ENCODE results near the gene FECH. TPM values are rescaled to one million over a fixed set of nuclear protein-coding genes. Genes with fewer than 3 reads are reported as not detected.
A peak's percentile ranks its signal among the peaks of the same experiment; 100 is the strongest.

Gene FECH, protein sequence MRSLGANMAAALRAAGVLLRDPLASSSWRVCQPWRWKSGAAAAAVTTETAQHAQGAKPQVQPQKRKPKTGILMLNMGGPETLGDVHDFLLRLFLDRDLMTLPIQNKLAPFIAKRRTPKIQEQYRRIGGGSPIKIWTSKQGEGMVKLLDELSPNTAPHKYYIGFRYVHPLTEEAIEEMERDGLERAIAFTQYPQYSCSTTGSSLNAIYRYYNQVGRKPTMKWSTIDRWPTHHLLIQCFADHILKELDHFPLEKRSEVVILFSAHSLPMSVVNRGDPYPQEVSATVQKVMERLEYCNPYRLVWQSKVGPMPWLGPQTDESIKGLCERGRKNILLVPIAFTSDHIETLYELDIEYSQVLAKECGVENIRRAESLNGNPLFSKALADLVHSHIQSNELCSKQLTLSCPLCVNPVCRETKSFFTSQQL
- total RNA-seq, result 10 to 100 TPM; 19.3 to 25.0 (median 21.9) TPM

DNA sequence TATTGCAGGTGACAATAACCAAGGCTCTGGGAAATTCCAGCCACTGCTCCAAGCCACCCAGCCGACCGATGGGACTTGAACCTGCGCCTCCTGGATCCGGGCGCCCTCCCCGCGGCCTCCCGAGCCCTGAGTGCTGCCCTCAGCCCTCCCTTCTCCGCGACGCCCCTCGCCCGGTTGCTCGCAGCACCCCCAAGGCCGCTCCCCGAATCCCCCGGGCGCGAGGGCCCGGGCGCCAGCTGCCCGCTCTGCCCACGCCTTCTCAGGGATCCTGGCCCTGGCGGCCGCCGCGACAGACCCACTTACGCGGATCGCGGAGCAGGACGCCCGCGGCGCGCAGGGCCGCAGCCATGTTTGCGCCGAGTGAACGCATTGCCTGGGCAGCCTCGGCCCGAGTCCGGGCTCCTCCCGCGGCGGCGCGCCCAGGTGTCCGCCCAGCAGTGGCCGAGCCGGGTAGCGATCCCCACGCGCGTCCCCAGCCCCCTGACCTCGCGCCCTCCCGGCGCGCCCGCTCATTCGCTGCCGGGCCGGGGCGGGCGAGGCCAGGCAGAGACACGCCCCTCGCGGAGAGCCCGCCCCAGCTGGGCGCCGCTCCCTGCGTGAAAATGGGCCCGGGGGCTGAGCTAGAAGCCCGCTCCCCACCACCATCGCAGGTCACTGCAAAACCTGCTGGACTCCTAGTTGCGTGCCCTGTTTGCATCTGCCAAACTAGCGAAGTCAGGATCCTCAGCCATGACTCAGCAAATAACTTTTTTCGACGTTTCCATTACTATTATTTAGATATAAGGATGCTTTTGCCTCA lies at the start of gene FECH:
FECH (minus strand) TSS at position 452 of the 799 bp plus-strand sequence; CDS start at position 370, 82 bp downstream.
- peaks cover 0 to 11% (median 4%) of the 10 kb centered on the region in 4 donors for H3K4me1 ChIP-seq
- no peaks in the 10 kb centered on the region for H3K9me3 ChIP-seq
- H3K4me3 ChIP-seq, result peak within 1 kb of the TSS; percentile 70 to 97 (median 82)
- TF ChIP-seq, protein P1, sequence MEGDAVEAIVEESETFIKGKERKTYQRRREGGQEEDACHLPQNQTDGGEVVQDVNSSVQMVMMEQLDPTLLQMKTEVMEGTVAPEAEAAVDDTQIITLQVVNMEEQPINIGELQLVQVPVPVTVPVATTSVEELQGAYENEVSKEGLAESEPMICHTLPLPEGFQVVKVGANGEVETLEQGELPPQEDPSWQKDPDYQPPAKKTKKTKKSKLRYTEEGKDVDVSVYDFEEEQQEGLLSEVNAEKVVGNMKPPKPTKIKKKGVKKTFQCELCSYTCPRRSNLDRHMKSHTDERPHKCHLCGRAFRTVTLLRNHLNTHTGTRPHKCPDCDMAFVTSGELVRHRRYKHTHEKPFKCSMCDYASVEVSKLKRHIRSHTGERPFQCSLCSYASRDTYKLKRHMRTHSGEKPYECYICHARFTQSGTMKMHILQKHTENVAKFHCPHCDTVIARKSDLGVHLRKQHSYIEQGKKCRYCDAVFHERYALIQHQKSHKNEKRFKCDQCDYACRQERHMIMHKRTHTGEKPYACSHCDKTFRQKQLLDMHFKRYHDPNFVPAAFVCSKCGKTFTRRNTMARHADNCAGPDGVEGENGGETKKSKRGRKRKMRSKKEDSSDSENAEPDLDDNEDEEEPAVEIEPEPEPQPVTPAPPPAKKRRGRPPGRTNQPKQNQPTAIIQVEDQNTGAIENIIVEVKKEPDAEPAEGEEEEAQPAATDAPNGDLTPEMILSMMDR (IDR thresholded peaks at IDR 0.05), result peak in 2 of 6 experiments; percentile 22 to 38
- peak; percentile 72 to 74 for TF ChIP-seq POLR2A (IDR thresholded peaks at IDR 0.05)
- no peaks in the 10 kb centered on the region for H3K27me3 ChIP-seq
- H3K27ac ChIP-seq, result peak within 1 kb of the TSS; percentile 66 to 90 (median 78)
- H3K36me3 ChIP-seq, result no peaks in the 10 kb centered on the region
- DNase-seq, result peak; percentile 70 to 90 (median 88)

DNA sequence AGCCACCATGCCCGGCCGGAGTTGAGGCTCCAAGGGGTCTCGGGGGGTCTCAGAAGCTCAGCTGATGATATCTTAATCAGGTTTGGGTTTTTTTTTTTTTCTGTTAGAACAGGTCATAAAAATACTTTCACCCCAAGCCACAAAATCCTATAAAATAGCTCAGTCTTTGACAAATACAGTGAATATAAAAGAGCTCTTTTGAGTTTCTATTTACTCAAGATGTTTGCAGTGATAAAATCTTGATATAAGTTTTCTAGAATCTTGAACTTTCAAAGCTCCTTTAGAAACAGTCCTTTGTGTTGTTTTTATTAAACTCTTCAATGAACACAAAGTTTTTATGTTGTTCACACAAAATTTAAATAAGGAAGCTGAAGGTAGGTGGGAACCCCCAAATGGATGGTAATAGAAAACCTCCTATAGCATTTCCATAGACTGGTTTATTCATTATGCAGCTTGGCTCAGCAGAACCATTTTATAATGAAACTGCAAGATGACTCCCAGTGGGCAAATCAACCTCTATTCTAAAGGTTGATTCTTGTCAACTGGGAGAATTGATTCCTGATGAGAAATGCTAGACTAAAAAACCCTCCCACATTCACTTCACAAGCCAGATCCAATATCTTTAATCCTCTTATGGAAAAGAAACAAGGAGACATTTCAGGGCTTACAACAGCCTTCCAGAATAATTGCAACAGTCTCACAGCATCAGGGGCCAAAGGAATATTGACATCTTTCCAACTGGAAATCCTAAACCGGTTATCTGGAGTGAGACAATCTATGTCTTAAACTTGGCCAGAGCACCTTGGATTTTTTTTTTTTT lies 48.7 kb upstream of the FECH start:
- Histone ChIP-seq H3K4me1 (peaks cover 0 to 9% (median 3%) of the 10 kb centered on the region in 4 donors), H3K4me3 (no peak overlapping the region), H3K27ac (no peak overlapping the region), H3K9me3 (no peaks in the 10 kb centered on the region), H3K27me3 (no peaks in the 10 kb centered on the region), H3K36me3 (no peaks in the 10 kb centered on the region)
- DNase-seq, result no peak
- TF ChIP-seq POLR2A (IDR thresholded peaks at IDR 0.05), result no peak
- TF ChIP-seq, protein P1 (IDR thresholded peaks at IDR 0.05), result no peak

DNA sequence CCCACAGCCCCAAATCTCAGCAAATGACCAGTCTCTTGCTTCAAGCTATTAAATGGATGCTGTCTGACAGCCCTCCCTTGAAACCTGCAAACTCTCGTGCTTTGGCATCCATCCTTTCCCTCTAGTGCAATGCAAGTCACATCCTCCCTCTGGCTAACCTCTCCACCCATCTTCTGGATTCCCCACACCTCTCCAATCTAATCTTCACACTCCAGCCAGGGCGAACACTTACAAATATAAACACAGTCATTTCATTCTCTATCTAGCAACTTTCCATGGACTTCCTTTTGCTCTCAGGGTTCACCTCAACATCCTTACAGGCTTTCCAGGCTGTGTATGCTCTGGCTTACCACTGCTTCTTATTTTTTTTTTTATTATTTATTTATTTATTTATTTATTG lies 45.2 kb upstream of the FECH start:
- H3K4me1 ChIP-seq, result peaks cover 0 to 9% (median 3%) of the 10 kb centered on the region in 4 donors
- H3K9me3 ChIP-seq, result no peaks in the 10 kb centered on the region
- peak overlapping the region in 1 of 4 donors; percentile 77 for H3K27ac ChIP-seq
- DNase-seq, result no peak
- H3K36me3 ChIP-seq, result no peaks in the 10 kb centered on the region
- H3K4me3 ChIP-seq, result no peak overlapping the region
- no peaks in the 10 kb centered on the region for H3K27me3 ChIP-seq
- TF ChIP-seq, protein P1 (IDR thresholded peaks at IDR 0.05), result no peak
- no peak for TF ChIP-seq POLR2A (IDR thresholded peaks at IDR 0.05)

DNA sequence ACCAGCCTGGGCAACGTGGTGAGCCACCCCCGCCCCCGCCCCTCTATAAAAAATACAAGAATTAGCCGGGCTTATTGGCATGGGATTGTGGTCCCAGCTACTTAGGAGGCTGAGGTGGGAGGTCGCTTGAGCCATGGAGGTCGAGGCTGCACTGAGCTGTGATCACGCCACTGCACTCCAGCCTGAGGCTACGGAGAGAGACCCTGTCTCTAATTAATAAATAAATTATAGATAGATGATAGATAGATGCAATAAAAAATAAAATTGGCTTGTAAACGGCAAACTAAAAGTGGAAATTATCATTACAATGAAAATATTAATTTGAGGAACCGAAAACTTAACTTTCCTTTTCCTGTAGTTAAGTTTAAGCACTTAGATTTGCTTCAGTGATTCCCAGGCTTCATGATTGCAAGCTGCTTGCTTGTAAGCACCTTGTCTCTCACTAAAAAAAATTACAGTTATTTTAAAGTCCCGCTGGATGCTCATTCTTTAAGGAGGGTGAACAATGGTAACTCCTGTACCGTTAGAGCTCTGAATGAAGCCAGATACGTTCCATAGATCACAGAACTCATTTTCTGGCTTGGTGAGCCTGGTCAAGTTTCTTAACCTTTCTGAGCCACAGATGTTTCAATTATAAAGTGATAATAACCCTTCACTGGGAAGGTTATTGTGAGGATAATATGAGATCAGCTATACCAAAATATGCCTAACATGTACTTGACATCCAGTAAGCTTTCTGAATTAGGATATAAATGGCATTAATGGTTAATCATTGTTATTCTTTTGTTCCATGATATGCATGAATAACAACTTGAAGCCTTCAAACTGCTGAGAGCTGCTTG lies 44.5 kb upstream of the FECH start:
- Histone ChIP-seq H3K27ac (peak overlapping the region; percentile 64 to 79 (median 74)), H3K4me1 (peaks cover 0 to 9% (median 3%) of the 10 kb centered on the region in 4 donors), H3K27me3 (no peaks in the 10 kb centered on the region), H3K9me3 (no peaks in the 10 kb centered on the region), H3K36me3 (no peaks in the 10 kb centered on the region), H3K4me3 (peak overlapping the region; percentile 42 to 68 (median 59))
- no peak for TF ChIP-seq POLR2A (IDR thresholded peaks at IDR 0.05)
- TF ChIP-seq, protein P1 (IDR thresholded peaks at IDR 0.05), result no peak
- no peak for DNase-seq
